Astrocyte (in vitro differentiated cells and primary cell): Measurements from ENCODE around the gene ADAM8. TPM values are rescaled to one million over a fixed set of nuclear protein-coding genes. Genes with fewer than 3 reads are reported as not detected.

Experiments used
- DNase-seq: peaks from one replicate; pipeline ENCODE4 v3.0.0-alpha.2; 2010; ENCODE audit warnings: low read depth
- FAIRE-seq: peaks from 2 replicates; lab custom pipeline; 2011; peaks lifted over from hg19 to GRCh38; lab: Jason Lieb, UNC
- H2AFZ ChIP-seq: 2 replicates; pipeline ENCODE4 v1.6.0; 2012; ENCODE audit warnings: low read depth, low read length, inconsistent platforms
- H3K27ac ChIP-seq: 2 replicates; pipeline ENCODE4 v1.5.1; 2011; ENCODE audit warnings: low read depth, low read length, inconsistent platforms
- H3K27me3 ChIP-seq: 2 replicates; pipeline ENCODE4 v1.6.0; 2011; ENCODE audit warnings: low read length, inconsistent platforms; ENCODE audit not compliant: insufficient read depth
- H3K36me3 ChIP-seq: 2 replicates; pipeline ENCODE4 v1.5.1; 2011; ENCODE audit warnings: low read length, inconsistent platforms; ENCODE audit not compliant: insufficient read depth
- H3K4me1 ChIP-seq: 2 replicates; pipeline ENCODE4 v1.5.1; 2011; ENCODE audit warnings: low read length, inconsistent platforms; ENCODE audit not compliant: insufficient read depth
- H3K4me2 ChIP-seq: 2 replicates; pipeline ENCODE4 v1.6.0; 2012; ENCODE audit warnings: low read length, inconsistent platforms
- H3K4me3 ChIP-seq: 2 replicates; pipeline ENCODE4 v1.5.1; 2011; ENCODE audit warnings: low read depth, mild to moderate bottlenecking, low read length, inconsistent platforms; ENCODE audit not compliant: insufficient read depth
- H3K79me2 ChIP-seq: 2 replicates; pipeline ENCODE4 v1.6.0; 2012; ENCODE audit warnings: mild to moderate bottlenecking, low read length, inconsistent platforms; ENCODE audit not compliant: insufficient read depth
- H3K9ac ChIP-seq: 2 replicates; pipeline ENCODE4 v1.6.0; 2012; ENCODE audit warnings: mild to moderate bottlenecking, low read length, inconsistent platforms
- H3K9me3 ChIP-seq: 2 replicates; pipeline ENCODE4 v1.5.1; 2012; ENCODE audit warnings: low read depth, mild to moderate bottlenecking, low read length, inconsistent platforms; ENCODE audit not compliant: insufficient read depth
- H4K20me1 ChIP-seq: 2 replicates; pipeline ENCODE4 v1.6.0; 2012; ENCODE audit warnings: low read length, inconsistent platforms; ENCODE audit not compliant: insufficient read depth
- H3K27ac Mint-ChIP-seq: one replicate; pipeline ENCODE4 v1.8.0; 2021; ENCODE audit warnings: mild to moderate bottlenecking, mixed read lengths; ENCODE audit not compliant: unreplicated experiment
- H3K27me3 Mint-ChIP-seq: one replicate; pipeline ENCODE4 v1.8.0; 2021; ENCODE audit warnings: low read depth, mixed read lengths; ENCODE audit not compliant: unreplicated experiment
- H3K36me3 Mint-ChIP-seq: one replicate; pipeline ENCODE4 v1.8.0; 2021; ENCODE audit warnings: low read depth, mixed read lengths; ENCODE audit not compliant: unreplicated experiment
- H3K4me1 Mint-ChIP-seq: one replicate; pipeline ENCODE4 v1.8.0; 2021; ENCODE audit warnings: low read depth, mixed read lengths; ENCODE audit not compliant: unreplicated experiment
- H3K4me3 Mint-ChIP-seq: one replicate; pipeline ENCODE4 v1.8.0; 2021; ENCODE audit warnings: mild to moderate bottlenecking, moderate library complexity, mixed read lengths; ENCODE audit not compliant: unreplicated experiment
- H3K9me3 Mint-ChIP-seq: one replicate; pipeline ENCODE4 v1.8.0; 2021; ENCODE audit warnings: mild to moderate bottlenecking, mixed read lengths; ENCODE audit not compliant: unreplicated experiment
- CTCF ChIP-seq: IDR thresholded peaks from 2 replicates; pipeline ENCODE4 v1.5.1; 2011; ENCODE audit warnings: low read depth, mild to moderate bottlenecking, inconsistent platforms, low read length, moderate library complexity; ENCODE audit not compliant: insufficient read depth
- EZH2 ChIP-seq: IDR thresholded peaks from 2 replicates; pipeline ENCODE4 v1.6.1; 2012; ENCODE audit warnings: mild to moderate bottlenecking, low read length, inconsistent platforms; ENCODE audit not compliant: insufficient read depth
- total RNA-seq: library from RNA; stranded (reverse); gene quantifications from 2 replicates; pipeline ENCODE4 v1.2.1, GENCODE V29; 2021

The ADAM8 gene
- total RNA-seq, 1 donor from 2014 or later = 4.6 TPM

DNA sequence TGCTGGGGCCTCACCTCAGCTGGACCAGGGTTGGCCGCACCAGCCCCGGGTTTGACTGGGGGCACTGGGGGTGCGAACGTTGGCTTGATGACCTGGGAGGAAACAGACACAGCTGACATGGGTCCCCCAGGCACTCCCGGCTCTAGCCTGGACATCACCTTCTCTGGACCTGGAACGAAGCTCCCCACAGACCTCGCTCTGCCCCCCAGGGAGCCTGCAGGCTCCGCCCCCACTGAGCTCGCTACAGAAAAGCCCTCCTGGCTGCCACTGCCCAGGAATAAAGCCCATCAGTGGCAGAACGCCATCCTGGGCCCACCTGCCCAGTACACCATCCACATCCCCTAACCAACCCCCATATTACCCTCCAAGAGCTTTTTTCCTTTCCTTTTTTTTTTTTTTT lies 13.0 kb downstream of the ADAM8 start:
- Histone ChIP-seq H4K20me1 (no peaks in the 10 kb centered on the region), H2AFZ (no peak overlapping the region), H3K4me2 (no peak overlapping the region), H3K27me3 (peaks cover 2% of the 10 kb centered on the region), H3K27ac (no peak overlapping the region), H3K79me2 (no peaks in the 10 kb centered on the region), H3K9me3 (no peaks in the 10 kb centered on the region), H3K9ac (no peak overlapping the region), H3K4me1 (peaks cover 20% of the 10 kb centered on the region), H3K36me3 (no peaks in the 10 kb centered on the region), H3K4me3 (no peak overlapping the region)
- H3K4me3 Mint-ChIP-seq = no peak overlapping the region
- H3K36me3 Mint-ChIP-seq = no peaks in the 10 kb centered on the region
- peaks cover 5% of the 10 kb centered on the region for H3K4me1 Mint-ChIP-seq
- FAIRE-seq (no peak), DNase-seq (no peak)
- H3K9me3 Mint-ChIP-seq = no peaks in the 10 kb centered on the region
- H3K27me3 Mint-ChIP-seq = peaks cover 17% of the 10 kb centered on the region
- TF ChIP-seq CTCF = no peak
- no peak for TF ChIP-seq EZH2
- no peak overlapping the region for H3K27ac Mint-ChIP-seq

- Histone ChIP-seq H3K9me3 (no peaks in the 10 kb centered on the region), H3K27me3 (peaks cover 2% of the 10 kb centered on the region), H3K36me3 (no peaks in the 10 kb centered on the region), H3K27ac (no peak overlapping the region), H2AFZ (no peak overlapping the region), H3K4me2 (peak overlapping the region; percentile 76), H3K4me3 (no peak overlapping the region), H3K9ac (no peak overlapping the region), H3K4me1 (peaks cover 30% of the 10 kb centered on the region), H3K79me2 (no peaks in the 10 kb centered on the region), H4K20me1 (no peaks in the 10 kb centered on the region)
- Mint-ChIP-seq H3K4me1 (peaks cover 5% of the 10 kb centered on the region), H3K27ac (no peak overlapping the region), H3K36me3 (no peaks in the 10 kb centered on the region), H3K9me3 (no peaks in the 10 kb centered on the region), H3K27me3 (peaks cover 17% of the 10 kb centered on the region), H3K4me3 (no peak overlapping the region)
- DNase-seq (no peak), FAIRE-seq (no peak)
- TF ChIP-seq EZH2 (no peak), CTCF (no peak)
Measured at GRCh38 chr10:133262696-133263095, 14.0 kb downstream of the ADAM8 start.

DNA sequence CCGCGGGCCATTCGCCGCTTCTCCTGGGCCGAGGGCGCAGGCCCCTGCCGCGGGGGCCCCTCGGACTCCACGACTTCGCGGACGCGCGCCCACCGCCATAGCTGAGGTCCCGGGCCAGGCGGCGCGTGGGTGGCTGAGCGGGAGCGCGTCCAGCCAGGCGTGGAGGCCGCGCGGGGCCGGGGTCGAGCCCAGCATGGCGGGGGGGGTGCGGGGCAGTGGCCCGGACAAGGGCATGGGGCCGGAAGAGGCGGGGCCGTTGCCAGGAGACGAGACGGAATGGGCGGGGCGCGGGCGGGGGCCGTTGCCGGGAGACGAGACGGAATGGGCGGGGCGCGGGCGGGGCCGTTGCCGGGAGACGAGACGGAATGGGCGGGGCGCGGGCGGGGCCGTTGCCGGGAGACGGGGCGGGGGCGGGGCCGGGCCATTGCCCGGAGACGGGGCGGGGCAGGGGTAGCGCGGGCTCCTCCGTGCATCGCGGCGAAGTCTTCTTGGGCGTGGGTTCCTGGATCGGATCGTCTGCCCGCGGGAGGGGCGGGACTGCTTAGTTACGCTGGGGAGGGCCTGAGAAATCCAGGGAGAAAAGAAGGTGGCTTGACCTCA lies 14.8 kb downstream of the ADAM8 start:
- peaks cover 23% of the 10 kb centered on the region for H3K27me3 Mint-ChIP-seq
- peaks cover 35% of the 10 kb centered on the region for H3K4me1 ChIP-seq
- peak overlapping the region; percentile 64 for H3K9ac ChIP-seq
- H3K4me3 ChIP-seq = peak overlapping the region; percentile 49
- H3K36me3 Mint-ChIP-seq = no peaks in the 10 kb centered on the region
- peak overlapping the region; percentile 56 for H2AFZ ChIP-seq
- H3K4me3 Mint-ChIP-seq = peak overlapping the region; percentile 67
- H3K9me3 ChIP-seq = no peaks in the 10 kb centered on the region
- no peak for FAIRE-seq
- no peaks in the 10 kb centered on the region for H4K20me1 ChIP-seq
- H3K4me2 ChIP-seq = peak overlapping the region; percentile 83
- H3K79me2 ChIP-seq = no peaks in the 10 kb centered on the region
- no peak overlapping the region for H3K27ac Mint-ChIP-seq
- H3K9me3 Mint-ChIP-seq = no peaks in the 10 kb centered on the region
- peak; percentile 25 for DNase-seq
- no peaks in the 10 kb centered on the region for H3K36me3 ChIP-seq
- peaks cover 9% of the 10 kb centered on the region for H3K4me1 Mint-ChIP-seq
- peak overlapping the region; percentile 47 for H3K27ac ChIP-seq
- no peak for TF ChIP-seq CTCF
- TF ChIP-seq EZH2 = no peak
- peaks cover 2% of the 10 kb centered on the region for H3K27me3 ChIP-seq
